GM19238 (cell line): Measurements from ENCODE around the gene KRT222.

Experiments used
- DNase-seq: peaks from one replicate; pipeline ENCODE4 v3.0.0; 2011; ENCODE audit warnings: low spot score; ENCODE audit not compliant: insufficient read length

KRT222 gene

DNA sequence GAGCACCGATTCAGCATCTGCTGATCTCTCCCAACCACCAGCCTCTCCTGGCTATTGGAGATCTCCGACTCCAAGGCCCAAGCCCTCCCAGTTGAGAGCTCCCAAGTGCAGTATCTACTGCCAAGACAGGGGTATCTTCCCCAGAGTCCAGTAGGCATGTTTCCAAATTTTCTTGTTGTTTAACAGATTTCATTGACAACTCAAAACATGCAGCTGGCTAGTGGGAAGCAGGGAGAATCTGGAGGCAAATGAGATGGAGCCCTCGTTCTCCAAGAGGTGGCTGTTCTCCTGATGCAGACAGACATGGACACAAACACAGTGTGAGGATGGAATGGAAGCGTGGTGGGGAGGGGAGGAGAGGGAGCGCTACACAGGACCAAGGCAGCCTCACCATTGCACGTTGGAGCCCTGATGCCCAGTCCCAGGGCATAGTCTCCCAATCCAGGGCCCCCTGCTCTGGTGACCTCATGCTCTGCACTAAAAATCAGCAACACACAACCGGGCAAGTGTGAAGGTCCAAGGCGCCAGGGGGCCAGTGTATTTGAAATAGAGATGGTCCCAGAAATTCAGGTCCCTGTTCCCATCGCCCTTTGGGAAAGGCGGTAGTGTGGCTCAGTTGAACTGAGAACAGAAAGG, 49.0 kb downstream of the KRT222 start:
- DNase-seq: no peak

DNA sequence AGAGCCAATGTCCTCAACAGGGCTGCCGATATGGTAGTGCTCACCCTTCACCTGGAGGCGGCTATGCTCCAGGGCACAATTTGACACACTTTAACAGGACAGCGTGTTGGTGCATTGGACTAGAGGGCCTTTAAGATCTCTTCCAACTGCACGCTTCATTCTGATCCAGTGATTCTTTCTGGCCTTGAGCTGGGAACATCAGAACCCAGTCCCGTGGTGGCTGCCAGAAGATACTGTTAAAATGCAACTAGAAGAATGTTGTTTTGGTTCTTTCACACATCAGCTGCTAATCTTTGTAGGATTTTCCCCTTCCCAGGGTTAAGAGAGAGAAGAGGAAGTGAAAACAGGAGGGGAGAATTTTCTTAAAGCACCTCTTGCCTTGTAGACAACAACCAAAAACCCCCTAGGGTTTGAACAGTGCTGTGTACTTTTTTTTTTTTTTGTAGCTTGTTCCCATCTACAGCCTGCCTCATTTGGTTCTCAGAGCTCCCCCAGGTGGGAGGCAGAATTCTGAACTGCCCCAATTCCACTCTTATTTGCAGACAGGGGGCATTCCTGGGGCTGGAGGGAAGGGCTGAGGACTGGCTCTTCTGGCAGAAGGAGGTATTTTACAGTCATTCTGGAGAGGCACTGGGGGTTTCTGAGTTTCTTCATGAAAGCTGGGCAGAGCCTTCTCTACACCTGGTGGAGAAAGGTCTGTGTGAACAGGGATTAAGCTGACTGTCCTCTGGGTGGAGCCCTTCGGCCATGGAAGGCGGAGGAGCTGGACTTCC, 49.7 kb downstream of the KRT222 start:
- DNase-seq: peak; percentile 47

- no peak for DNase-seq
Observed at GRCh38 chr17:40614431-40615067, 50.4 kb downstream of the KRT222 start.

- no peak for DNase-seq
Observed at GRCh38 chr17:40613467-40614154, 51.4 kb downstream of the KRT222 start.

- no peak for DNase-seq
Observed at GRCh38 chr17:40612599-40613244, 52.3 kb downstream of the KRT222 start.

- DNase-seq: no peak
Observed at GRCh38 chr17:40611840-40612474, 53.0 kb downstream of the KRT222 start.

GRCh38 chr17:40610359-40610758, 54.6 kb downstream of the KRT222 start:
- no peak for DNase-seq

GRCh38 chr17:40608061-40608581, 56.9 kb downstream of the KRT222 start:
- DNase-seq: no peak

GRCh38 chr17:40607641-40608040, 57.3 kb downstream of the KRT222 start:
- no peak for DNase-seq

DNA sequence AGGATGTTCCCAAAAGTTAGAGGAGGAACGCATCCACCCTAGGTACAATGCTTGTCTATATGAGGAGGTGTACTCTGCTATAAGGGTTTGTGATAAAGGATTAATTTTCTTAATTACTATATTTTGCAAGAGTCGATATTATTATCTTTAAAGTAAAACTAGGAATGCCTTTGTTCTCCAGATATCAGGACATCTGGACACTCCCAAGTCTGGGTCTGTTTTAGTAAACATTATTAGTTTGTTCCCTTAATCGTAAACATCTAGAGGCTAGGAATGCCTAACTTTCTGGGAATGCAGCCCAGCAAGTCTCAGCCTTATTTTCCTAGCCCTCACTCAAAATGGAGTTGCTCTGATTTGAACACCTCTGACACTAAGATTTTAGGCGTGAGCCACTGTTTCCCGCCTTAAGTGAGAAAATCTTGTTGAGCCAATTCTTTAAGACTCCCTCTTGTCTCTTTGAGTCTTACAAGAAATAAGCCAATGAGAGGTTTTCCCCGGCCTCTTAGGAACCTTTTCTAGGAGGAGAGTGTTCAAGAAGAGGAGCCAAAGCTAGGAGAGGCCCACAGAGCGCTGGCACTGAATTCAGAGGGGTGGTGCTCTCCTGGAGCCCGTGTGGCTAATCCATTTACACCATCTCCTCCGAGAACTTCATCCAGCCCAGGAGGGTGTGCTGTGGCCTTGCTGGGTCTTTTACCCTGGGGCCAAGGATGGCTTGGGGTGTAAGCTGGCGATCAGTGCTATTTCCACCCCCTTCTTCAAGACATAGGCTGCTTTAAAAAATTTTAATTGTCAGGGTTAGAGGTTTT, 58.2 kb downstream of the KRT222 start:
- no peak for DNase-seq

- DNase-seq: no peak
Observed at GRCh38 chr17:40605306-40605705, 59.7 kb downstream of the KRT222 start.
